DOHH2 (cell line): ENCODE measurements around the gene CALN1.

Experiments
- H3F3A ChIP-seq: fragments of 200-600 bp; sonication (generic), shearing (Covaris generic); 2 replicates; pipeline ENCODE4 v1.6.0; 2016; ENCODE audit warnings: antibody characterized with exemption, mild to moderate bottlenecking; ENCODE audit not compliant: control insufficient read depth, insufficient read depth
- H3K27ac ChIP-seq: fragments of 200-600 bp; sonication (generic); 2 replicates; pipeline ENCODE4 v1.5.1; 2014; ENCODE audit warnings: low read depth, mild to moderate bottlenecking, low read length, moderate library complexity
- H3K27me3 ChIP-seq: fragments of 200-600 bp; sonication (generic); 2 replicates; pipeline ENCODE4 v1.6.1; 2014; ENCODE audit warnings: mild to moderate bottlenecking, low read length, mixed read lengths; ENCODE audit not compliant: control insufficient read depth
- H3K36me3 ChIP-seq: fragments of 200-600 bp; sonication (generic); 2 replicates; pipeline ENCODE4 v1.6.1; 2014; ENCODE audit warnings: mild to moderate bottlenecking, low read length, moderate library complexity, mixed read lengths; ENCODE audit not compliant: control insufficient read depth
- H3K4me1 ChIP-seq: fragments of 200-600 bp; sonication (generic); 2 replicates; pipeline ENCODE4 v1.6.1; 2014; ENCODE audit warnings: mild to moderate bottlenecking, low read length, mixed read lengths; ENCODE audit not compliant: control insufficient read depth
- H3K4me2 ChIP-seq: fragments of 200-600 bp; sonication (generic); 2 replicates; pipeline ENCODE4 v1.6.0; 2014; ENCODE audit warnings: mild to moderate bottlenecking, low read length, moderate library complexity
- H3K4me3 ChIP-seq: fragments of 200-600 bp; sonication (generic); 2 replicates; pipeline ENCODE4 v1.5.1; 2014; ENCODE audit warnings: mild to moderate bottlenecking, low read length, mixed read lengths
- H3K79me2 ChIP-seq: fragments of 200-600 bp; sonication (generic); 2 replicates; pipeline ENCODE4 v1.6.1; 2014; ENCODE audit warnings: mild to moderate bottlenecking, low read length, mixed read lengths; ENCODE audit not compliant: control insufficient read depth
- H3K9me2 ChIP-seq: fragments of 200-600 bp; sonication (generic); replicated peaks from 2 replicates; pipeline ENCODE4 v1.6.1; 2014; ENCODE audit warnings: mild to moderate bottlenecking, low read length, mixed read lengths; ENCODE audit not compliant: control insufficient read depth
- H3K9me3 ChIP-seq: fragments of 200-600 bp; sonication (generic); 2 replicates; pipeline ENCODE4 v1.6.1; 2014; ENCODE audit warnings: antibody characterized with exemption, low read length, mixed read lengths; ENCODE audit not compliant: control insufficient read depth, insufficient read depth
- H4K20me1 ChIP-seq: fragments of 200-600 bp; sonication (generic); 2 replicates; pipeline ENCODE4 v1.6.0; 2014; ENCODE audit warnings: low read depth, mild to moderate bottlenecking, antibody characterized with exemption, low read length, moderate library complexity; ENCODE audit not compliant: control insufficient read depth, insufficient read depth
- CTCF ChIP-seq: fragments of 200-600 bp; sonication (generic); IDR thresholded peaks from one replicate; pipeline ENCODE4 v1.5.1; 2014; ENCODE audit warnings: antibody characterized with exemption, mild to moderate bottlenecking, low read depth, low read length; ENCODE audit not compliant: poor library complexity, severe bottlenecking
- EZH2phosphoT487 ChIP-seq: fragments of 200-600 bp; sonication (generic); IDR thresholded peaks from 2 replicates; pipeline ENCODE4 v1.6.1; 2017; ENCODE audit warnings: borderline replicate concordance, mild to moderate bottlenecking, antibody characterized with exemption, low read length, moderate library complexity, mixed read lengths

The CALN1 gene

GRCh38 chr7:72190919-72191318 is 221.2 kb downstream of the CALN1 start:
- no peaks in the 10 kb centered on the region for H3K9me2 ChIP-seq
- H3K4me1 ChIP-seq = no peaks in the 10 kb centered on the region
- no peaks in the 10 kb centered on the region for H4K20me1 ChIP-seq
- TF ChIP-seq EZH2phosphoT487 = no peak
- no peak for TF ChIP-seq CTCF
- H3K36me3 ChIP-seq = no peaks in the 10 kb centered on the region
- no peaks in the 10 kb centered on the region for H3K9me3 ChIP-seq
- no peaks in the 10 kb centered on the region for H3F3A ChIP-seq
- H3K4me3 ChIP-seq = no peak overlapping the region
- no peak overlapping the region for H3K4me2 ChIP-seq
- no peaks in the 10 kb centered on the region for H3K79me2 ChIP-seq
- no peaks in the 10 kb centered on the region for H3K27me3 ChIP-seq
- H3K27ac ChIP-seq = no peak overlapping the region

DNA sequence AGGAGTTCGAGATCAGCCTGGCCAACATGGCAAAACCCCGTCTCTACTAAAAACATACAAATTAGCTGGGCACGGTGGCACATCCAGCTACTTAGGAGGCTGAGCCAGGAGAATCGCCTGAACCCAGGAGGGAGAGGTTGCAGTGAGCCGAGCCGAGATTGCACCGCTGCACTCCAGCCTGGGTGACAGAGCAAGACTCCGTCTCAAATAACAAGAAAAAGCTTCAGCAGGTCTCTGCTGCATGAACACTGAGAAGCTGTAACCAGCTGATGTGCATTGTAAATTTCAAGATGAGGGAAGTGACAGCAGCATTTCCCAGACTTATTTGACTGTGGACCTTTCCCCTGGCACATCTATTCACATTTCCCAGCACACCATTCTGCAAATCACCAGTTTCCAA is 222.0 kb downstream of the CALN1 start:
- H3K9me3 ChIP-seq = no peaks in the 10 kb centered on the region
- no peaks in the 10 kb centered on the region for H4K20me1 ChIP-seq
- TF ChIP-seq EZH2phosphoT487 = no peak
- no peak for TF ChIP-seq CTCF
- no peaks in the 10 kb centered on the region for H3K36me3 ChIP-seq
- H3K4me2 ChIP-seq = no peak overlapping the region
- no peaks in the 10 kb centered on the region for H3K27me3 ChIP-seq
- no peak overlapping the region for H3K27ac ChIP-seq
- no peaks in the 10 kb centered on the region for H3K79me2 ChIP-seq
- no peaks in the 10 kb centered on the region for H3F3A ChIP-seq
- H3K4me1 ChIP-seq = no peaks in the 10 kb centered on the region
- H3K4me3 ChIP-seq = no peak overlapping the region
- no peaks in the 10 kb centered on the region for H3K9me2 ChIP-seq

DNA sequence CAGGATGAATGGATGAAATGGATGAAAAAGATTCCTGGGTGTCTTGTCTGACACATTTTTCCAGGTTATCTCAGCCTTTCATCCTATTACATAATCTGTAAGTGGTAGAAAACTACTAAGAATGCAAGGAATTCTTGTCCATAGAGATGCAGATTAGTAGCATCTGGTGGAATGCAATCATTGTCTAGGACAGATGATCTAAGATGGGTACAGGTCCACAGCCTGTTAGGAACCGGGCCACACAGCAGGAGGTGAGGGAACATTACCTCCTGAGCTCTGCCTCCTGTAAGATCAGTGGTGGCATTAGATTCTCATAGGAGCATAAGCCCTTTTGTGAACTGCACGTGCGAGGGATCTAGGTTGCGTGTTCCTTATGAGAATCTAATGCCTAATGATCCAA is 225.0 kb downstream of the CALN1 start:
- TF ChIP-seq CTCF (no peak), EZH2phosphoT487 (no peak)

GRCh38 chr7:72183835-72184234 is 228.3 kb downstream of the CALN1 start:
- Histone ChIP-seq H3K79me2 (no peaks in the 10 kb centered on the region), H3K27ac (no peak overlapping the region), H3K27me3 (no peaks in the 10 kb centered on the region), H3K36me3 (no peaks in the 10 kb centered on the region), H4K20me1 (no peaks in the 10 kb centered on the region), H3K4me1 (no peaks in the 10 kb centered on the region), H3K9me2 (no peaks in the 10 kb centered on the region), H3K9me3 (no peaks in the 10 kb centered on the region), H3F3A (no peaks in the 10 kb centered on the region), H3K4me2 (no peak overlapping the region), H3K4me3 (no peak overlapping the region)
- no peak for TF ChIP-seq EZH2phosphoT487
- peak; percentile 63 for TF ChIP-seq CTCF

More for the DNA sequence above, 225.0 kb downstream of the CALN1 start:
- Histone ChIP-seq H3K9me2 (no peaks in the 10 kb centered on the region), H4K20me1 (no peaks in the 10 kb centered on the region), H3K79me2 (no peaks in the 10 kb centered on the region), H3K9me3 (no peaks in the 10 kb centered on the region), H3K4me1 (no peaks in the 10 kb centered on the region), H3K4me2 (no peak overlapping the region), H3K36me3 (no peaks in the 10 kb centered on the region), H3F3A (no peaks in the 10 kb centered on the region), H3K4me3 (no peak overlapping the region), H3K27ac (no peak overlapping the region), H3K27me3 (no peaks in the 10 kb centered on the region)
